Measurements from ENCODE around the gene EPX.

The EPX gene

DNA sequence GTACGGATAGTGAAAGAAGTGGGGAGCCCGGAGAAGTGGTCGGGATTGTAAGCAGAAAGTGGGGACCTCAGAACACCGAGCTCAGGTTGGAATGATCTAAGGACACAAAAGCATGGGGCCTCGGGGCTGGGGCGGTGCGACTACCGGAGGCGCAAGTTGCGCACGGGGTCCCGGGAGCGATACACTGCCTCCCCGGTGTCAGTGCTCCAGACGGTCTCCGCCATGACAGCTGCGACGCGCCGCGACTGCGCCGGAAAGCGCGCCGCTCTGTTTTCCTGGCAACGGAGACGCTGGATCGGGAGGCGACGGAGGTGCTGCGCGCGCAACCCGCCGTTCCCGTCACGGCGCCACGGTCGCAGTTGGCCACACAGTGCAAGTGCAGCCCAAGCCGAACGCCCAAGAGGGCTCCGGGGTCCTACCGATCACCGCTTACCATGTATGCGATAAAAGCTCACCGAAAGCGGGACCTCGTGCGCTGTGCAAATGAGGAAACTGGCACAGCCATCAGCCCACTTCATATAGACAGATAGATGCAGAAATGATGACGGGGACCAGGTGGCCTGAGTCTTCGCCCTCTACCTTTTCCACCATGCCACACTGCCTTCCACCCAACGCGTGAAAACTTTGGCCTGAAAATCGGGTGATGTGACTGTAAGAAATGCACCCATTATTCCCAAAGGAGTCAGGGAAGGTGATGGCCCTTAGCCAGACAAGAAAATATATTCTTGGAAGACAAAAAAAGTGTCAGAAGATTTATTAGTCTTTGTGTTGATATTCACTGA lies 26.7 kb downstream of the EPX start, which contains the start of gene MKS1:
Gene MKS1 (minus strand): TSS at position 249 of the 782 bp plus-strand sequence. CDS start 25 bp downstream, at position 224.
- Histone ChIP-seq H3K36me3 (ENCODE audit: control insufficient read depth in 1 of 2, insufficient read depth in 2 of 2, low read length in 2 of 2) (peaks cover 0 to 16% of the 10 kb centered on the region in 2 donors), H3K9me3 (ENCODE audit: control insufficient read depth in 1 of 2, low read length in 2 of 2) (no peaks in the 10 kb centered on the region), H3K27me3 (ENCODE audit: control insufficient read depth in 1 of 2, insufficient read depth in 2 of 2, low read length in 2 of 2) (no peaks in the 10 kb centered on the region), H3K9ac (ENCODE audit: low read depth in 1 of 2, low read length in 2 of 2) (peak within 1 kb of the TSS; percentile 66 to 88), H3K4me3 (ENCODE audit: low read depth in 1 of 2, low read length in 2 of 2) (peak within 1 kb of the TSS; percentile 87 to 94), H3K4me1 (ENCODE audit: control insufficient read depth in 1 of 2, insufficient read depth in 2 of 2, low read length in 2 of 2) (peaks cover 11 to 15% of the 10 kb centered on the region in 2 donors), H3K27ac (ENCODE audit: low read depth, low read length) (peak within 1 kb of the TSS; percentile 51)

DNA sequence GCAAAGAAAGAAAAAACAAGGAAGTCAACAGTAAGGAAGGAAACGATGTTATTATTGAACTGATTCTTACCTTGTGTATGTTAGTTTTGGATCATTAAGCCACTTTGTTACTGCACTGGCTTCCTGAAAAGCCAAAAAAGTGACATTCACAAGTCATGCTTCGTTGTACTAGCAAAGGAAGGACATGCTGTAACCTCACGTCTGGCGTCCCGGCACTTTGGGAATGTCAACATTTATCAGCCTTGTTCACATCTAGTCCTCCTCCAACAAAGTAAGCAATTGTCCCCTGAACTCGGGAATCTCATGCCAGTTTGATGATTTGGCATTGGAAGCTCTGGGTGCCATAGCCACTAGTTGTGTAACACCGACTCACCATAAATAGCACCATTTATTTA lies 27.3 kb downstream of the EPX start:
- Histone ChIP-seq H3K27me3 (ENCODE audit: control insufficient read depth in 1 of 2, insufficient read depth in 2 of 2, low read length in 2 of 2) (no peaks in the 10 kb centered on the region), H3K9me3 (ENCODE audit: control insufficient read depth in 1 of 2, low read length in 2 of 2) (no peaks in the 10 kb centered on the region), H3K27ac (ENCODE audit: low read depth, low read length) (no peak overlapping the region), H3K9ac (ENCODE audit: low read depth in 1 of 2, low read length in 2 of 2) (peak overlapping the region; percentile 66 to 88), H3K4me1 (ENCODE audit: control insufficient read depth in 1 of 2, insufficient read depth in 2 of 2, low read length in 2 of 2) (peaks cover 11 to 15% of the 10 kb centered on the region in 2 donors), H3K36me3 (ENCODE audit: control insufficient read depth in 1 of 2, insufficient read depth in 2 of 2, low read length in 2 of 2) (peaks cover 0 to 13% of the 10 kb centered on the region in 2 donors), H3K4me3 (ENCODE audit: low read depth in 1 of 2, low read length in 2 of 2) (peak overlapping the region; percentile 87 to 94)

DNA sequence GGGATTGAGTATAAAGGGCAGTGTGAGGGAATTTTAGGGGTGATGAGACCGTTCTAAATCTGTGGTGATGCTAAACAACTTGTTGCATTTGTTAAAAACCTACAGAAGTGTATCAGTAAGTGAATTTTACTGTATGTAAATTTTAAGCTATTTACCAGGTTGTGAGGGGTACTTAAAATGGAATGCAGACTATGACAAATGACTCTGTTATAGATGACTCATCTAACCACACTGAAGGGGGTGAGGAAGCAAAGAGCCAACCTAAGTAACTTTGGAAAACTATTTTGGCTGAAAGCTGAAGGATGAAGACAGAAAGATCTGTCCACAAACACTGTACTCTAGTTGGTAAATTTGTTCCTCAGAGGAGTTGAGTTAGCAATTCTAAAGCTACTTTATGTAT lies 31.8 kb downstream of the EPX start:
- peaks cover 8% of the 10 kb centered on the region in 2 donors for H3K4me1 ChIP-seq (ENCODE audit: control insufficient read depth in 1 of 2, insufficient read depth in 2 of 2, low read length in 2 of 2)
- no peak overlapping the region for H3K4me3 ChIP-seq (ENCODE audit: low read depth in 1 of 2, low read length in 2 of 2)
- H3K36me3 ChIP-seq (ENCODE audit: control insufficient read depth in 1 of 2, insufficient read depth in 2 of 2, low read length in 2 of 2), result no peaks in the 10 kb centered on the region
- peaks cover 0 to 4% of the 10 kb centered on the region in 2 donors for H3K27me3 ChIP-seq (ENCODE audit: control insufficient read depth in 1 of 2, insufficient read depth in 2 of 2, low read length in 2 of 2)
- H3K27ac ChIP-seq (ENCODE audit: low read depth, low read length), result no peak overlapping the region
- H3K9ac ChIP-seq (ENCODE audit: low read depth in 1 of 2, low read length in 2 of 2), result no peak overlapping the region
- no peaks in the 10 kb centered on the region for H3K9me3 ChIP-seq (ENCODE audit: control insufficient read depth in 1 of 2, low read length in 2 of 2)

DNA sequence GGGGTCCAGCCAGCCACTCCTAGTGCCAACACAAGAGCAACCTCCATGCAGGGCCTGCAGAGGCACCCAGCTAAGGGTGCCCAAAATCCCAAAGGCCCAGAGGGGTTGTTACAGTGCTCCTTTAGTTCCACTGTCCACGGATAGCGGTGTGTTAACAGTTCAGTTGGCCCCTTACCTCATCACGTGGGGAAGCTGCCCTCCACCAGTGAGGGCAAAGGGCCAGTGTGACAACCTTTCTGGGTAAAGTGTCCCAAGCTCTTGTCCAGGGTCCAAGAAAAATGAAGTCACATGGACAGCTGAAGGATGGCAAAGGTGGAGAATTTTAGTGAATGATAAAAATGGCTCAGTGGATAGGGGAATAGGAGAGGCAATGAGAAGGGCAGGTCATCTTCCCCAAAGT lies 35.2 kb downstream of the EPX start:
- Histone ChIP-seq H3K27ac (ENCODE audit: low read depth, low read length) (no peak overlapping the region), H3K4me3 (ENCODE audit: low read depth in 1 of 2, low read length in 2 of 2) (no peak overlapping the region), H3K9ac (ENCODE audit: low read depth in 1 of 2, low read length in 2 of 2) (no peak overlapping the region), H3K4me1 (ENCODE audit: control insufficient read depth in 1 of 2, insufficient read depth in 2 of 2, low read length in 2 of 2) (peaks cover 9 to 14% of the 10 kb centered on the region in 2 donors), H3K27me3 (ENCODE audit: control insufficient read depth in 1 of 2, insufficient read depth in 2 of 2, low read length in 2 of 2) (peaks cover 0 to 11% of the 10 kb centered on the region in 2 donors), H3K9me3 (ENCODE audit: control insufficient read depth in 1 of 2, low read length in 2 of 2) (no peaks in the 10 kb centered on the region), H3K36me3 (ENCODE audit: control insufficient read depth in 1 of 2, insufficient read depth in 2 of 2, low read length in 2 of 2) (no peaks in the 10 kb centered on the region)

DNA sequence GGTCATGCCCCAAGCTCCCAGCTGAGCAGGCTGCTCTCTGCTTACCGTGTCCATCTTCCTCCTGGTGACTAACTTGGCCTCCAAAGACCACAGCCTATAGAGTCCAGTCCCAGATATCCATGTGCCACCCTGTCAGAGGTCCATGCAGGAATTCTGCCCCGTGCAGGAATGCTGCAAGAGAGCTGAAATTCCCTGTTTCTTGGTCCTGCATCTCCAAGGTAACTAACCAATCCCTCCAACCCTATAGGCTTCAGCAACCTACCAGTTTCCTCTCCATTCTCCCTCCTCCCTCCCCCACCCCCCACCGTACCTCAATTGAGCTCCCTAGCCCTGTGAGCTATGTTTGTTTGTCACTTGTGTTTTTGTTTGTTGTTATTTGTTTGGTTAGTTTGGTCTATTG lies 36.2 kb downstream of the EPX start:
- Histone ChIP-seq H3K9me3 (ENCODE audit: control insufficient read depth in 1 of 2, low read length in 2 of 2) (no peaks in the 10 kb centered on the region), H3K27ac (ENCODE audit: low read depth, low read length) (no peak overlapping the region), H3K4me1 (ENCODE audit: control insufficient read depth in 1 of 2, insufficient read depth in 2 of 2, low read length in 2 of 2) (peaks cover 9 to 14% of the 10 kb centered on the region in 2 donors), H3K36me3 (ENCODE audit: control insufficient read depth in 1 of 2, insufficient read depth in 2 of 2, low read length in 2 of 2) (no peaks in the 10 kb centered on the region), H3K4me3 (ENCODE audit: low read depth in 1 of 2, low read length in 2 of 2) (no peak overlapping the region), H3K9ac (ENCODE audit: low read depth in 1 of 2, low read length in 2 of 2) (no peak overlapping the region), H3K27me3 (ENCODE audit: control insufficient read depth in 1 of 2, insufficient read depth in 2 of 2, low read length in 2 of 2) (peaks cover 0 to 11% of the 10 kb centered on the region in 2 donors)

DNA sequence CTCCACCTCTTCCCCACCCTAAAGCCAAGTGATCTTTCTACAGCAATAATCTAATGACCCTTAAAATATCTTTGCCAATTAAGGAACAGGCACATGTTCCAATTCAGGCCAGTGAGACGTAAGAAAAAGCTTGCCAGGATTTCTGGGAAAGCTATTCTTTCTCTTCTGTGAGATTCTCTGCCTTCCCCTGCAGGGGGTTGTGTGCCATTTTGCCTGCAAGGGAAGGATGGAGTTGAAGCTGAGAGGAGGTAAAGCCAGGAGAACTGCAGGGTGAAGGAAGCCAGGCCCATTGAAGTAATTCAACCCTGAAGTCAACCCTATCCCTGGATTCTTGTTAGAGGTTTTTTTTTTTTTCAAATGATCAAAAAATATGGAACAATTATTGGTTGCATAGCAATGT lies 36.9 kb downstream of the EPX start:
- Histone ChIP-seq H3K4me3 (ENCODE audit: low read depth in 1 of 2, low read length in 2 of 2) (no peak overlapping the region), H3K4me1 (ENCODE audit: control insufficient read depth in 1 of 2, insufficient read depth in 2 of 2, low read length in 2 of 2) (peaks cover 9 to 14% of the 10 kb centered on the region in 2 donors), H3K27ac (ENCODE audit: low read depth, low read length) (no peak overlapping the region), H3K36me3 (ENCODE audit: control insufficient read depth in 1 of 2, insufficient read depth in 2 of 2, low read length in 2 of 2) (no peaks in the 10 kb centered on the region), H3K9ac (ENCODE audit: low read depth in 1 of 2, low read length in 2 of 2) (no peak overlapping the region), H3K27me3 (ENCODE audit: control insufficient read depth in 1 of 2, insufficient read depth in 2 of 2, low read length in 2 of 2) (peaks cover 0 to 13% of the 10 kb centered on the region in 2 donors), H3K9me3 (ENCODE audit: control insufficient read depth in 1 of 2, low read length in 2 of 2) (no peaks in the 10 kb centered on the region)

DNA sequence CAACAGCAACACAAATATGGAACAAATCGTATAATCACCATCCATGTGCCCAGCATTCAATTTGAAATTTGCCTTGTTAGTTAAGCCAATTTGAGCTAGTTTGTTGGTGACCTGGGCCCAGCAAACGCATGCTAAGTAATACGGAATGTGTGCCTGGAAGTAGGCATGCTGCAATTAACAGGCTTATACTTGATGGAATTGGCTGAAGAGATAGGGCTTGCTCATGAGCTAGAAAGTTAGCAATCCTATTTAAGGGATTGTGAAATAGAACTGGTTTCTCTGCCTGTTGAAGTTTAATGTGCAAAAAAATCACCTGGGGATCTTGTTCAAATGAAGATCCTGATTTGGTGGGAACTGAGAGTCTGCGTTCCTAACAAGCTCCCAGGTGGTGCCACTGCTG lies 37.4 kb downstream of the EPX start:
- Histone ChIP-seq H3K36me3 (ENCODE audit: control insufficient read depth in 1 of 2, insufficient read depth in 2 of 2, low read length in 2 of 2) (no peaks in the 10 kb centered on the region), H3K27me3 (ENCODE audit: control insufficient read depth in 1 of 2, insufficient read depth in 2 of 2, low read length in 2 of 2) (peaks cover 0 to 18% of the 10 kb centered on the region in 2 donors), H3K4me1 (ENCODE audit: control insufficient read depth in 1 of 2, insufficient read depth in 2 of 2, low read length in 2 of 2) (peaks cover 9 to 14% of the 10 kb centered on the region in 2 donors), H3K4me3 (ENCODE audit: low read depth in 1 of 2, low read length in 2 of 2) (no peak overlapping the region), H3K9ac (ENCODE audit: low read depth in 1 of 2, low read length in 2 of 2) (no peak overlapping the region), H3K9me3 (ENCODE audit: control insufficient read depth in 1 of 2, low read length in 2 of 2) (no peaks in the 10 kb centered on the region), H3K27ac (ENCODE audit: low read depth, low read length) (no peak overlapping the region)

DNA sequence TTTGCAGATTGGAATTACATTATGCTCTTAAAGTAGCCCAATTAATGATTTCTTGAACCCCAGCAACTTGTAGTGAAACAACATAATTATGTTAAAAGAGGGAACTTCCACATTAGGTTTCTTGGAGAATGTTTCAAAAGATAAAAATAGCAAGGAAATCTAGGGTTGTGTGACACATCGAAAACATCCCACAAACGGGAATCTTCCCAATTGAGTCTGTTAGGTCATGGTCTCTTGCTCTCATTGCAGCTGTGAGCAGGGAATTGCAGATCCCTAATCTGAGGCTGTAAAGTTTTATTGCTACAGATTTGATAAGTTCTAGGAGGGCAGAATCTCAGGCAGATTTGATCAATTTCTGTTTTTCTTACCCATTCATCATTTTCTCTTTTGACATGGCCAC lies 39.1 kb downstream of the EPX start:
- peaks cover 9 to 14% of the 10 kb centered on the region in 2 donors for H3K4me1 ChIP-seq (ENCODE audit: control insufficient read depth in 1 of 2, insufficient read depth in 2 of 2, low read length in 2 of 2)
- no peaks in the 10 kb centered on the region for H3K36me3 ChIP-seq (ENCODE audit: control insufficient read depth in 1 of 2, insufficient read depth in 2 of 2, low read length in 2 of 2)
- no peaks in the 10 kb centered on the region for H3K9me3 ChIP-seq (ENCODE audit: control insufficient read depth in 1 of 2, low read length in 2 of 2)
- no peak overlapping the region for H3K27ac ChIP-seq (ENCODE audit: low read depth, low read length)
- peaks cover 2 to 20% of the 10 kb centered on the region in 2 donors for H3K27me3 ChIP-seq (ENCODE audit: control insufficient read depth in 1 of 2, insufficient read depth in 2 of 2, low read length in 2 of 2)
- H3K9ac ChIP-seq (ENCODE audit: low read depth in 1 of 2, low read length in 2 of 2), result no peak overlapping the region
- H3K4me3 ChIP-seq (ENCODE audit: low read depth in 1 of 2, low read length in 2 of 2), result no peak overlapping the region

DNA sequence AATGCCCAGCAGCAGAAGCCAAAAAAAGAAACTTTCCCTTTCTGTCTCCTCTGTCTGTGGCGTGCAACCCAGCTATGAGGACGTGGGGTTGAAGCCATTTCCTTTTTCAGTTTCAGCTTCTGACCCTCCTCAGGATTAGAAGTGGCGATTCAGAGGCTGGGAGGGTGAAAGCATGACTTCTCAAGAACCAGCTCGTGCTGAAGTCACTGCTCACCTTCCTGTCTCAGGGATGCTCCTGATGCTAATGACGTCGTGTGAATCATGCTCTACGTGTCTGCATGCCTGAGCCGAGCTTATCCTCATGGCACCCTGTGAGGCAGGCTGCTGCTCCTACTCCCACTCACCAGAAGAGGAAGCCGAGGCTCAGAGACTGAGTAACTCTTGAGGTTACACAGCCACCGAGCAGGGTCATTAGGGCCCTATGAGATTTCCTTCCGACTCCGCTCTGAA lies 40.2 kb downstream of the EPX start:
- H3K27ac ChIP-seq (ENCODE audit: low read depth, low read length), result no peak overlapping the region
- H3K36me3 ChIP-seq (ENCODE audit: control insufficient read depth in 1 of 2, insufficient read depth in 2 of 2, low read length in 2 of 2), result no peaks in the 10 kb centered on the region
- H3K27me3 ChIP-seq (ENCODE audit: control insufficient read depth in 1 of 2, insufficient read depth in 2 of 2, low read length in 2 of 2), result peaks cover 2 to 16% of the 10 kb centered on the region in 2 donors
- H3K4me3 ChIP-seq (ENCODE audit: low read depth in 1 of 2, low read length in 2 of 2), result no peak overlapping the region
- no peaks in the 10 kb centered on the region for H3K9me3 ChIP-seq (ENCODE audit: control insufficient read depth in 1 of 2, low read length in 2 of 2)
- no peak overlapping the region for H3K9ac ChIP-seq (ENCODE audit: low read depth in 1 of 2, low read length in 2 of 2)
- H3K4me1 ChIP-seq (ENCODE audit: control insufficient read depth in 1 of 2, insufficient read depth in 2 of 2, low read length in 2 of 2), result peaks cover 9 to 14% of the 10 kb centered on the region in 2 donors

DNA sequence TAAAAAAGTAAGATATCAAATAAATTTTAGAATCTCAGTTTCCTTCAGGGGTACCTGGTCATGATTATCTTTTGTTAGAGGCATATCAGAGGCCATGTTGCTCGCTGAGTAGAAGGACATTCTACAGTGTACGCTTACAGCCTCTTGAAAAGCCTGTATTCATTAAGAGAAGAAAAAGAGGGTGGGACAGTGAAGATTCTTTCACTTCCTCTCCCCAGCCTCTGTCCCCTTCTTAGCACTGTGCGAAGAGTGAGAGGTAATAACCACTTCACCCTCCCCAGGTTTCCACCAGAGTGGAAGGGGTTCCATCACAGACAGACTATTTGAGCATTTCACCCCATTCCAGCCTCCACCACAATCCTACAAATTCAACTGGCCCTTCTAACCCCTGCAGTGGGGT lies 41.0 kb downstream of the EPX start:
- Histone ChIP-seq H3K4me3 (ENCODE audit: low read depth in 1 of 2, low read length in 2 of 2) (no peak overlapping the region), H3K9me3 (ENCODE audit: control insufficient read depth in 1 of 2, low read length in 2 of 2) (no peaks in the 10 kb centered on the region), H3K27ac (ENCODE audit: low read depth, low read length) (no peak overlapping the region), H3K27me3 (ENCODE audit: control insufficient read depth in 1 of 2, insufficient read depth in 2 of 2, low read length in 2 of 2) (peaks cover 3 to 16% of the 10 kb centered on the region in 2 donors), H3K4me1 (ENCODE audit: control insufficient read depth in 1 of 2, insufficient read depth in 2 of 2, low read length in 2 of 2) (peaks cover 9 to 14% of the 10 kb centered on the region in 2 donors), H3K9ac (ENCODE audit: low read depth in 1 of 2, low read length in 2 of 2) (no peak overlapping the region), H3K36me3 (ENCODE audit: control insufficient read depth in 1 of 2, insufficient read depth in 2 of 2, low read length in 2 of 2) (no peaks in the 10 kb centered on the region)

Data from duodenal mucosa (tissue), 2 donors.